NCI-H2171 treated with DMSO at 0.1 percent for 48 hours (cell line): ENCODE data around the gene METTL14.

ENCODE experiments used
- DNase-seq: peaks from one replicate; lab custom pipeline; 2025; lab: John Stamatoyannopoulos, UW

Gene METTL14

GRCh38 chr4:118759481-118759880 is 74.3 kb downstream of the METTL14 start:
- DNase-seq = no peak

- no peak for DNase-seq
Measured at GRCh38 chr4:118760092-118760491, 74.9 kb downstream of the METTL14 start.

GRCh38 chr4:118760493-118760892 is 75.3 kb downstream of the METTL14 start:
- no peak for DNase-seq

- no peak for DNase-seq
Measured at GRCh38 chr4:118761397-118762016, 76.3 kb downstream of the METTL14 start.

- no peak for DNase-seq
Measured at GRCh38 chr4:118762155-118762554, 77.0 kb downstream of the METTL14 start.

GRCh38 chr4:118762730-118763477 is 77.7 kb downstream of the METTL14 start:
- DNase-seq = no peak
